ENCODE results near the gene LGI4. TPM values are rescaled to one million over a fixed set of nuclear protein-coding genes. Genes with fewer than 3 reads are reported as not detected.
A peak's percentile ranks its signal among the peaks of the same experiment; 100 is the strongest.

LGI4 gene
- total RNA-seq, 6 experiments from 2014 or later = 0.08 to 0.17 (median 0.10) TPM; not detected in 1

DNA sequence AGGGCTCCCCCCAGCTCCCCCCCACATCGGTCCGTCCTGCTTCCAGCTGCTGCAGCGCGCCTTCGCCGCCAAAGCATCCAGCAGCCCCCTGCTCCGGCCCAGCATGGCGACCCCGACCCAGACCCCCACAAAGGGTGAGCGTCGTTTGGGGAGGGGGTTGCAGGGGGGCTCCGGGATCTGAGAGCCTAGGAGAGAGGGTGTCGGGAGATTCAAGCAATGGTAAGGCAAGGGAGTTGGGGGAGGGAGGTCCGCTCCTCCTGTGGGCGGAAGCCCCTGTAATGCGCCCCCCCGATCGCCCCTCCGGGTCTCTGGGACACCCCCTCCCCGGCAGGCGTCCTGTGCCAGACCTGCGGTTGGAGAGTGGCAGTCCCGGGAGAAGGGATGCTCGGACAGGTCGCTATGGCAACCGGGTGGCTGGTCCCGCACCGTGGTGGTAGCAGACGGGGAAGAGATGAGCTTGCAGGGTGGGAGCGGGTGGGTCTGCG, 8.4 kb upstream of the LGI4 start, which contains the start of gene FXYD7:
Gene FXYD7, plus strand, starts transcription at position 25 of the 485 bp plus-strand sequence. Its CDS starts 79 bp downstream, at position 104.
- DNase-seq = no peak
- H3K4me1 Mint-ChIP-seq (ENCODE audit: low read depth) = peaks cover 43% of the 10 kb centered on the region
- no peak within 1 kb of the TSS for H3K27ac Mint-ChIP-seq
- TF ChIP-seq, protein P1, sequence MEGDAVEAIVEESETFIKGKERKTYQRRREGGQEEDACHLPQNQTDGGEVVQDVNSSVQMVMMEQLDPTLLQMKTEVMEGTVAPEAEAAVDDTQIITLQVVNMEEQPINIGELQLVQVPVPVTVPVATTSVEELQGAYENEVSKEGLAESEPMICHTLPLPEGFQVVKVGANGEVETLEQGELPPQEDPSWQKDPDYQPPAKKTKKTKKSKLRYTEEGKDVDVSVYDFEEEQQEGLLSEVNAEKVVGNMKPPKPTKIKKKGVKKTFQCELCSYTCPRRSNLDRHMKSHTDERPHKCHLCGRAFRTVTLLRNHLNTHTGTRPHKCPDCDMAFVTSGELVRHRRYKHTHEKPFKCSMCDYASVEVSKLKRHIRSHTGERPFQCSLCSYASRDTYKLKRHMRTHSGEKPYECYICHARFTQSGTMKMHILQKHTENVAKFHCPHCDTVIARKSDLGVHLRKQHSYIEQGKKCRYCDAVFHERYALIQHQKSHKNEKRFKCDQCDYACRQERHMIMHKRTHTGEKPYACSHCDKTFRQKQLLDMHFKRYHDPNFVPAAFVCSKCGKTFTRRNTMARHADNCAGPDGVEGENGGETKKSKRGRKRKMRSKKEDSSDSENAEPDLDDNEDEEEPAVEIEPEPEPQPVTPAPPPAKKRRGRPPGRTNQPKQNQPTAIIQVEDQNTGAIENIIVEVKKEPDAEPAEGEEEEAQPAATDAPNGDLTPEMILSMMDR (IDR thresholded peaks at IDR 0.05) = peak; percentile 64
- no peaks in the 10 kb centered on the region for H3K36me3 Mint-ChIP-seq (ENCODE audit: low read depth)
- H3K27me3 Mint-ChIP-seq (ENCODE audit: insufficient read depth) = peaks cover 7% of the 10 kb centered on the region; the same call in 1 of the 2 replicates
- peak within 1 kb of the TSS; percentile 81; the same call in 1 of the 2 replicates for H3K4me3 Mint-ChIP-seq
- H3K9me3 Mint-ChIP-seq = no peaks in the 10 kb centered on the region

DNA sequence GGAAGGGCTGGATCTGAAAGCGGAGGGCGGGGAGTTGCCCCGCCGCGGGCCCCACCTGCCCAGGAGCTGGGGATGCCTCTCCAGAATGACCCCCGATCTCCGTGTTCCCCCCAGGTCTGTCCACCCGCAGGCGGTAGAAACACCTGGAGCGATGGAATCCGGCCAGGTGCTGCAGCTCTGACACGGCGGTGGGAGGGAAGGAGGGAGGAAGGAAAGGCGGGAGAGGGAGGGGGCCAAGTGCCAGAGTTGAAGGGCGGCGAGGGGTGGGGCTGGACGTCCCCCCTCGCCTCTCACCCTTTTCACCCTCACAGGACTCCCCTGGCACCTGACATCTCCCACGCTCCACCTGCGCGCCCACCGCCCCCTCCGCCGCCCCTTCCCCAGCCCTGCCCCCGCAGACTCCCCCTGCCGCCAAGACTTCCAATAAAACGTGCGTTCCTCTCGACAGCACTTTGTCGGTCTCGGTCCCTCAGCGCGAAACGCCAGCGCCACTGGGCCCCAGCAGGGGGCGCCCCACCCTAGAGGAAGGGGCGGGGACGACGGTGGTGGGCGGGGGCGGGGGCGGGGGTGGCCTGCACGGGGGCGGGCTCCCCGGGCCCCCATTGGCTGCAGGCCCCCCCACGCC, 7.9 kb upstream of the LGI4 start:
- Mint-ChIP-seq H3K27ac (no peak overlapping the region), H3K4me3 (peak overlapping the region; percentile 42; the same call in 1 of the 2 replicates), H3K36me3 (ENCODE audit: low read depth) (no peaks in the 10 kb centered on the region), H3K4me1 (ENCODE audit: low read depth) (peaks cover 49% of the 10 kb centered on the region), H3K9me3 (no peaks in the 10 kb centered on the region), H3K27me3 (ENCODE audit: insufficient read depth) (peaks cover 13% of the 10 kb centered on the region; the same call in 1 of the 2 replicates)
- no peak for DNase-seq
- TF ChIP-seq, protein P1 (IDR thresholded peaks at IDR 0.05) = peak; percentile 82

DNA sequence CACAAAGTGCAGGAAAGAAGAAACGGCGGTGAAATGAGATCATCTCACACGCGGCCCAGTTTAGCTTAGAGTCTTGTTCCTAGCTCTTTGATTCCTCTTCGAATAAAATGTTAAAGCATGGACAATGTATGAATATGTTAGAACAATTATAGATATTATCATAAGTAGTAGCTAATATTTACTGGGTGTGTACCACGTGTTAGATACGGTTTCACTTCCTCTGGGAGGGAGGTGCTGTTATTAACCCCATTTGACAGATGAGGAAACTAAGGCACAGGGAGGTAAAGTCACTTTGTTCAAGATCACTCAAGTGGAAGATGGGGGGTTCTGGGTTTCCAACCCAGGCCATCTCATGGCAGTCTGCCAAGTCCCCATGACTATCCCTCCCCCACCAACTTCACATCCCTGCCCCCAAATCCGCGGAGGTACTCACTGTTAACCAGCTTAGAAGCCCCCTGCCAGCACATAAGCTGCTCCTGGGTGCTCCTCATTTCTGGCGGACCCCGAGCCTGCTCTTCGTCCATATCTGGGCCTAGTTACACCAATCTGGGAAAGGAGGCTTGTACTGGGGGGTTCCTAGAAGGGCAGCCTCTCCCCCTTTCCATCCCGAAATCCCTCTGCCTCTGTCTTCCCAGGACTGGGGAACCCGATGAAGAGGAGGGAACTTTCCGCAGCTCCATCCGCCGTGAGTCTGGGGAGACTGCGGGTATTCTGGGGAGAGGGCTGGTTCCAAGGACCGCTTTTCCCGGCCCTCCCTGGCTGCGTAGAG, 7.2 kb upstream of the LGI4 start:
- H3K27ac Mint-ChIP-seq = peak overlapping the region; percentile 52; the same call in 1 of the 2 replicates
- H3K4me3 Mint-ChIP-seq = peak overlapping the region; percentile 81; the same call in 1 of the 2 replicates
- TF ChIP-seq, protein P1 (IDR thresholded peaks at IDR 0.05) = no peak
- H3K27me3 Mint-ChIP-seq (ENCODE audit: insufficient read depth) = peaks cover 20% of the 10 kb centered on the region
- peaks cover 49% of the 10 kb centered on the region for H3K4me1 Mint-ChIP-seq (ENCODE audit: low read depth)
- no peak for DNase-seq
- H3K9me3 Mint-ChIP-seq = no peaks in the 10 kb centered on the region
- no peaks in the 10 kb centered on the region for H3K36me3 Mint-ChIP-seq (ENCODE audit: low read depth)

DNA sequence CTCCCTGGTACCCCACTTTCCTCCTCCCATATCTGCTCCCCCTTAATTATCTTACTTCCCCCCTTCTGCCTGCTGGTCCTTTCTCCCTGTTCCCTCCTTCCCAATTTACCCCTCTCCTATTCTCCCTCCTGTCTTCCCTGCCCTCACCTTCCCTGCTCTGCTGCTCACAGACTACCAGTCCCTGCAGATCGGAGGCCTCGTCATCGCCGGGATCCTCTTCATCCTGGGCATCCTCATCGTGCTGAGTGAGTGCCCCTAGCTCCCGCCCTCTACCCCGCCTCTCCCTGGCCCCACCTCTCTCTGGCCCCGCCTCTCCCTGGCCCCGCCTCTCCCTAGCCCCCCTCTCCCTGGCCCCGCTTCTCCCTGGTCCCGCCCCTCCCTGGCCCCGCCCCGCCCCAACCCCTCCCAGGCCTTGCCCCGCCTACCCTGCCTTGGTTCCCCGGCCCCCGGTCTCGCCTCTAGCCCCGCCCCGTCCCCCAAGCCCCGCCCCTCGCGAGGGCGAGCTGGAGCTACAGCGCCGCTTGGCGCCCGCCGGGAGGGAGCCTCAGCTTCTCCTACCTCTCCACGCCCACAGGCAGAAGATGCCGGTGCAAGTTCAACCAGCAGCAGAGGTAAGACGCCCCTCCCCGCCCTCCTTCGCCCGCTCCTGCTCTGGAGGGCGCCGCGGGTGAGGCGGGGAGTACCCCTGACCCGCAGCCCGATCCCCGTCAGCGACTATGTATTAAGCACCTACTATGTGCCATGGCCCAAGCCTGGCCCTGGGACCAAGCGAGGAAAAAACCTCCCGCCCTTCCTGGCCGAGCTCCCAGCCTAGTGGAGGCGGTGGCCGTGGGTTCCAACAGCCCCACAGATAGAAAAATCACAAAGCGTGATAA, 6.3 kb upstream of the LGI4 start:
- TF ChIP-seq, protein P1 (IDR thresholded peaks at IDR 0.05) = peak; percentile 56
- H3K4me3 Mint-ChIP-seq = peak overlapping the region; percentile 81
- H3K27me3 Mint-ChIP-seq (ENCODE audit: insufficient read depth) = peaks cover 26% of the 10 kb centered on the region
- peak overlapping the region; percentile 52 for H3K27ac Mint-ChIP-seq
- H3K9me3 Mint-ChIP-seq = no peaks in the 10 kb centered on the region
- peak; percentile 77 for DNase-seq
- H3K36me3 Mint-ChIP-seq (ENCODE audit: low read depth) = no peaks in the 10 kb centered on the region
- H3K4me1 Mint-ChIP-seq (ENCODE audit: low read depth) = peaks cover 49% of the 10 kb centered on the region

Measured in HFFc6 (cell line).